GM12873 (cell line): ENCODE results near the gene SLCO2A1.

ENCODE experiments used
- TF ChIP-seq, protein P1 (sequence below): IDR thresholded peaks from 2 replicates; pipeline ENCODE4 v1.5.1; 2012; ENCODE audit warnings: low read depth, mild to moderate bottlenecking, moderate library complexity, low read length, control low read depth; ENCODE audit not compliant: insufficient read depth; ENCODE audit errors: missing control alignments

Gene SLCO2A1

DNA sequence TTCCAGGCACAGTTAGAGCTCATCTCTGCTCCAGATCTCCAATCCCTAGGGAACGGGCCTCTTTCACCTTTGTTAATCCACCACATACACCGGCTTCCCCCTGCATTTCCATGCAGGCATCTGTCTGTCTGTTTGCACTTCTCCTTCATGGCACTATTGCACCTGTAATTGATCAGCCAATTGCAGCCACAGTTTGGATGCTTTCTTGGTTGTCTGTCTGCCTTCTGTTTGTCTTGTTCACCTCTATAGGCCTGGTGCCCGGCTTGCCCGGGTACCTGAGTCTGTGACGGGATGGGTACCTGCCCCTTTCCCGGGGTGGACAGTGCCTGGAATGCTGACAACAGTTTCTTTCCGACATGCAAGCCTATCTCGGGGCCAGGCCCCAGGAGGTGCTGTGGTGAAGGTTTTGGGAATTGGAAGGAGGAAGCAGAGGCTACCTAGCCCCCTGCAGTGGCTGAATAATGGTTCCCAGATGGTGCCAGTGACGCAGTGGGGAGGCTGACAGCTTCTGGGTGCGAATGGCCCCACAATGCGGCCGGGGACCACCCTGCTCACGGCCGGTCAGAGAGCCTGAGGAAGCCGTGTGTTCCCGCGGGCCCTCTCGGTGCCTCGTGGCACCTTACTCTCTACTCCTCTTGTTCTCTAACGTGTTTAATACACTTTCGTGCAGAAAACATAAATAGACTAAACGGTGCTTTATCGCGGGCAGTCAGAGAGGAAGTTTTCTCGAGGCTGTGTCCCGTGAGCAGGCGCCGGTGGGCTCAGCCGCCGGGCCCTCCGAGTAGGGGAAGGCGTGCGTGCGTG is 102.8 kb downstream of the SLCO2A1 start:
- TF ChIP-seq, protein P1, sequence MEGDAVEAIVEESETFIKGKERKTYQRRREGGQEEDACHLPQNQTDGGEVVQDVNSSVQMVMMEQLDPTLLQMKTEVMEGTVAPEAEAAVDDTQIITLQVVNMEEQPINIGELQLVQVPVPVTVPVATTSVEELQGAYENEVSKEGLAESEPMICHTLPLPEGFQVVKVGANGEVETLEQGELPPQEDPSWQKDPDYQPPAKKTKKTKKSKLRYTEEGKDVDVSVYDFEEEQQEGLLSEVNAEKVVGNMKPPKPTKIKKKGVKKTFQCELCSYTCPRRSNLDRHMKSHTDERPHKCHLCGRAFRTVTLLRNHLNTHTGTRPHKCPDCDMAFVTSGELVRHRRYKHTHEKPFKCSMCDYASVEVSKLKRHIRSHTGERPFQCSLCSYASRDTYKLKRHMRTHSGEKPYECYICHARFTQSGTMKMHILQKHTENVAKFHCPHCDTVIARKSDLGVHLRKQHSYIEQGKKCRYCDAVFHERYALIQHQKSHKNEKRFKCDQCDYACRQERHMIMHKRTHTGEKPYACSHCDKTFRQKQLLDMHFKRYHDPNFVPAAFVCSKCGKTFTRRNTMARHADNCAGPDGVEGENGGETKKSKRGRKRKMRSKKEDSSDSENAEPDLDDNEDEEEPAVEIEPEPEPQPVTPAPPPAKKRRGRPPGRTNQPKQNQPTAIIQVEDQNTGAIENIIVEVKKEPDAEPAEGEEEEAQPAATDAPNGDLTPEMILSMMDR, result no peak

DNA sequence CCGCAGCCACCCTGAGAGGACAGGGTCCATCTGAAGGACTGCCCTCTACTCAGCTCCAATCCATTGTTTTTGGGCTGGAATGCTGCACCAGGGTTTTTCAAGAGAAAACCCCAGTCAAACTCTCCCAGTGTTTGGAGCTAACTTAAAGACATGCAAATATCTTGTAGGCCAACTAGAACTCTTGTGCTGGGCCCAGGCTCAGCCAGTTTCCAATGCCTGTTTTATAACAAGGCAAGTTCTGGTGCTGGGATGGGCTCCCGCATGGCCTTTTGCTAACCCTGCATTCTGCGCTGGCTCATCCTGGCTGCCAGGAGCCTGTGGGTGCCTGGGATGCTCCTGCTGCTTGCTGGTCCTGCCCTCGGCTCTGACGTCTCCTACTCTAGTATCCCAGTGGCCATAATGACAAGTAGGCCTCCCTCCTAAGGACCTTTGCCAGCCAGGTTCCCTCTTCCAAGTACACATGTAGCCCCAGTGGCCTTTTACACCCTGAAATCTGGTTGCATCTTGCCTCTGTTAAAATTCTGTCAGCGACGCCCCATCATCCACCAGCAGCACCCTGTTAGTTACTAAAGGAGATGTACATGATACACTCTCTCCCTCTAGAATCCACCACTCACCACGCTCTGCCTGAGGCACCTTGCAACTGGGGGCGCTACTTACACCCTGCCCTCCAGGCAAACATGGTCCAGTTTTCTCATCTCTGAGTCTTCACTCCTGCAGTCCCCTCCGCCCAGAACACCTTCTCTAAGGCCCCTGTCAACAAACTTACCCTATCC is 103.6 kb downstream of the SLCO2A1 start:
- TF ChIP-seq, protein P1, result no peak

- TF ChIP-seq, protein P1, result no peak
These were observed 105.7 kb downstream of the SLCO2A1 start for GRCh38 chr3:133924041-133924440.

- TF ChIP-seq, protein P1, result no peak
These were observed 108.1 kb downstream of the SLCO2A1 start for GRCh38 chr3:133921592-133921991.

DNA sequence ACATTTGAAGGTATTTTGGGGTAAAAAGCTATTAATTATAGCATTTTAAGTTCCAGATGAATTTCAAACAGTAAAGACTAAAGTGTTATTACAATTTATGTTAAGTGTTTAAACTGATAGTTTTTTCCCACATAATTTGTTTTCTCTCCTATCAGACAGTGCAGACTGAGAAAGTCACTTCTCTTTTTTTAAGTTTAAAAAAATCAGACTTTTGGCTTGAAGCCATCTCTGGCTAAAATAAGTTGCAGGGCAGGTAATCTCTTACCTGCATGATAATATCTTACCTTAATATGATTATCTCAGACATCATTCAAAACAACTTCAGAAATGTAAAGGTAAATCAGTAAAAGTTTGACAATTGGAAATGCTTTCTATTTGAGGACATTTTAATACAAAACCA is 112.6 kb downstream of the SLCO2A1 start:
- TF ChIP-seq, protein P1, result no peak

GRCh38 chr3:133915685-133916658 is 113.8 kb downstream of the SLCO2A1 start:
- TF ChIP-seq, protein P1, result no peak
